HG03175 (cell line): ENCODE measurements around the gene ZNF598.
"Not testable (repeated sequence)": the region's sequence is repeated elsewhere in the genome, so short reads cannot be mapped to it uniquely, and the experiment has no call there.

ENCODE experiments used
- ATAC-seq: cut with Tn5 transposase; IDR thresholded peaks from one replicate; pipeline ENCODE4 v1.9.1; 2021; ENCODE audit warnings: mild to moderate bottlenecking, moderate library complexity; ENCODE audit not compliant: unreplicated experiment

The ZNF598 gene

GRCh38 chr16:2040787-2041522 is 31.3 kb upstream of the ZNF598 start:
- no peak for ATAC-seq

DNA sequence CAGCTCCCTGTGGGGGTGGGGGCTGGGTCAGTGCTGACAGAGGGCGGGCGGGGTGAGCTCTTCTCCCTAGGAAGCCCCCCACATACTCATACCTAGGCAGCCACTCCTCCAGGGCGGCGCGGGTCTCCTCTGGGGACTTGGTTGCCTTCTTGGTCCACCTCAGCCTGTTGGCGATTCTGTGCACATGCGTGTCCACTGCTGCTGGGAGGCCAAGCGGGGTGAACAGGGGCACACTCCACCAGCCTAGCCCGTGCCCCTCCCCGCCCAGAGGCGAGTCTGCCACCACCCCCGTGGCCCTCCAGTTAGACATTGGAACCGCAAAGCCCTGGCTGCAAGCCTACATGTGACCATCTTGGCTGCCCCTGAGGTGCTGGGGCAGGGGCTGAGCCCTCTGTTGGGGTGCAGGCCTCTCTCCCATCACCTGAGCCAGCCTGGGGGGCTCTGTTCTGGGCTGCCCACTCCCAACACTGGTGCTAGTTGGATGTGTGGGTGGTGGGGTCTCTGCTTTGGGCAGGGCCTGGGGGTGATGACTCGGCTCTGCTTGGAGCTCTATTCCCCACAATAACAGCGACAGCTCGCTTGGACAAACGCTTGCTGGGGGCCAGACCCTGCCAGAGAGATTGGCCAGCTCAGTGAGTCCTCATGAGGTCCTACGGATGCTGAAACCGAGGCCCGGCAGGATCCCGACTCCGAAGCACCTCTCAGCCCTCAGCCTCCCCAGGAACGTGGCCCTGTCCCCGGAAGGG is 30.6 kb upstream of the ZNF598 start:
- ATAC-seq = no peak

DNA sequence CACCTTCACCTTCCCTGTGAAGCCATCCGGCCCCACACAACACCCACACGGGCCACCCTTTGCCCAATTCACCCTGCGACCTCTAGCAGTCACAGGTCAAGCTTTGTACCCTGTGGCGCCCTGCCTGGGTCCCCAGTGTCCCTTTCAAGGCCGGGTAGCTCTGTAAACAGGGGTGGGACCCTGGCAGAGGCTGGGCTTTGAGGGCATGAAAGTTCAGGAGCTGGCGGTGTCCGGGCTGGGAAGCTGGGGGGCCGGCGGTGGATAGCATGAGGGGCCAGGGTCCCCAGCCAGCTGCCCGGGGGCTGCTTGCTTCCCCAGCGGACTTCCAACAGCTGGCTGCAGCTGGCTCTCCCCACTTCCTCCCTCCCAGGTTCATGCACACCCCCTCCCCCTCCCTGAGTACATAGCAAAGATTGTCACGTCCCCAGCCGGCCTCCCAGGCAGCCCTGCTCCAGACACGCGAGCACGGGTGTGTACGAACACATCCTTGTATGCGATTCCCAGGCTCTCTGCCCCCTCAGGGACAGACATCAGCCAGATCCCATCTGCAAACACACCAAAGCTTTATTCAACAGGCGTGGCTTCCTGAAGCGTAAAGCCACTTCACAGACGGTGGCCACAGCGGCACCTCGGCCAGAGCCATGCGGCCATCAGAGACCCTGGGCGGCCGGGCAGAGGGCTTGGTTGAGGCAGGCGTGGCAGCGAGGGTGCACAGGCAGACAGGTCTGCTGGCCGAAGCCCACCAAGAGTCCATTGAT is 29.8 kb upstream of the ZNF598 start:
- no peak for ATAC-seq

DNA sequence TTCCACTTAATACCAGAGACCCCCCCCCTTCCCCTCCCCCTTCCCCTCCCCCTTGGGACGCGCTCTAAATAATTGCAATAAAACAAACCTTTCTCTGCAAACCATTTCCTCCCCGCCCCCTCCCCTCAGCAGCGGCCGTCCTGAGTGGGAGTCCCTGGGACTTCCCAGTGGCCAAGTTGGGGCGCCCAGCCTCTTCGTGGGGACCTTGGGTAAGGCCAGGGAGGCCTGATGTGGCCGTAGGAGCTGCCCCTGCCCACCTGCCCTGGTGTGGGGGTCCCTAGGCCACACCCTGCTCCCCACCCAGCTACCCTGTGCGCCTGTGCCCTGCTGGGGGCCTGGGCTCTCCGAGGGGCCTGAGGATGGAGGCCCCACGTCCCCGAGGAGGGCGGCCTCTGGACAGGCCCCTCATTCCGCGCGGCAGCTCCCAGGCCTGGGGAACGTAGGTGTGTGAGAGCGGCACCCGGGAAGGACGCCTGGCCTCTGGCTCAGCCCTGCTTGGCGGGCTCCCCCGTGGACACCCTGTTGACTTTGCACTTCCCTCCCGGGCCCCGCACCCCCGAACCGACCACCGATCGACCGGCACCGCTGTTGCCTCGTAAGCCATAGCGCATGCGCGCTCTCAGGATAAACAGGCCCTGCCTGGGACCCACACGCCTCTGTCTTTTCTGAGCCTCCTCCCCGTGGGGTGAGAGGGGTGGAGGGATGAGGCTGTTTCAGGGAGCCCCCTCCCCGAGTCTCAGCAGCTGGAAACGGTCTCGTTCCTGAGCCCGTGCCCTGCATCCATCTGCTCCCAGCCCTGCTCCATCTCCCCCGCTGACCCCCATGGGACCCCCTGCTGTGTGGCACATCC is 29.0 kb upstream of the ZNF598 start:
- no peak for ATAC-seq

DNA sequence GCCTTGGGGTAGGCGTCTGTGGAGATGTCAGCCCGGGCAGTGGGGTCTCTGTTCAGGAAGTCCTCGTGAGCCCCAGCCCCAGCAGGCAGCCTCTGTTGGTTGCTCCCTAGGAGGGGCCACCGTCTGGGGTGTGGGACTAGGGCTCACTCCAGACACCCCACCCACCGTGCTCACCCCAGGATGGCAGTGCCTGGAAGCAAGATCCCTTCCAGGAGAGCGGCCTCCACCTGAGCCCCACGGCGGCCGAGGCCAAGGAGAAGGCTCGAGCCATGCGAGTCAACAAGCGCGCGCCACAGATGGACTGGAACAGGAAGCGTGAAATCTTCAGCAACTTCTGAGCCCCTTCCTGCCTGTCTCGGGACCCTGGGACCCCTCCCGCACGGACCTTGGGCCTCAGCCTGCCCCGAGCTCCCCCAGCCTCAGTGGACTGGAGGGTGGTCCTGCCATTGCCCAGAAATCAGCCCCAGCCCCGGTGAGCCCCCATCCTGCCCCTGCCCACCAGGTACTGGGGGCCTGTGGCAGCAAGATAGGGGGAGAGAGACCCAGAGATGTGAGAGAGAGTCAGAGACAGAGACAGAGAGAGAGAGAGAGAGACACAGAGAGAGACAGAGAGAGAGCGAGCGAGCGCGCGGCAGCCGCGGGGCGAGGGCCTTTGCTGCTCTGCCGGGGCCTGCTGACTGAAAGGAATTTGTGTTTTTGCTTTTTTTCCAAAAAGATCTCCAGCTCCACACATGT is 28.2 kb upstream of the ZNF598 start:
- no peak for ATAC-seq

GRCh38 chr16:2037115-2037514 is 27.5 kb upstream of the ZNF598 start:
- ATAC-seq = no peak

GRCh38 chr16:2036200-2036966 is 26.8 kb upstream of the ZNF598 start:
- no peak for ATAC-seq

DNA sequence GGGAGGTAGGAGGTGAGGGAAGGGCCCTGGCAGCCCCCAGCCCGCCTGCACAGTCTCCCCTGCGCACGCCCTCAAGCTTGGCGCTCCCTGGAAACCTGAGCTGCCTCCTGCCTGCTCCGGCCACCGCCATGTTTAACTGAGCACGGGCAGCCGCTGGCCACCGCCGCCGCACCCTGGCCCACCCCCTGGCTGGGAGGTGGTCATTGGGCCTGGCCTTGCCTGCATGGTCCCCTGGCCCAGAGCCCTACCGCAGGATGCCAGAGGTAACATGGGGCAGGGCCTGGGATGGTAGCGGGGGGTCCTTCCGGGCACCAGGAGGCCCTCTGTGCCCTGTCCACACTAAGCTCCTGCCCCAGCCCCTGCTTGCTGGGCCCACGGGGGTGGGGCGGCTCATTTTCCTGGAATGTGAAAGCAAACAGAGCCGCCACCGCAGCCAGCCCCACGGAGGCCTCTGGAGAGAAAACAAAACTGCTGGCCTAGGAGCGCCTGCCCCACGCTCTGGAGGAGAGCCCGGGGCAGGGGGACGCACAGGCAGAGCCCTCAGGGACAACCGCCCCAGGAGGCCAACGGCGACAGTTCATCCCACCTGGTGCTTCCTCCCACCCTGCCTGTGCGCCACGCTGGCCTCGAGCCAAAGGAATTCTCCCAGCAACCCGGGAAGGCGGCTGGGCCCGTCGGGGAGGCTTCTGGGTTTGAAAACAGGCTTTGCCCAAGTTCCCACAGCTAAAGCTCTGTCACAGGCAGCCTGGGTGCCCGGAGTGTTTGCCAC is 26.0 kb upstream of the ZNF598 start:
- no peak for ATAC-seq

DNA sequence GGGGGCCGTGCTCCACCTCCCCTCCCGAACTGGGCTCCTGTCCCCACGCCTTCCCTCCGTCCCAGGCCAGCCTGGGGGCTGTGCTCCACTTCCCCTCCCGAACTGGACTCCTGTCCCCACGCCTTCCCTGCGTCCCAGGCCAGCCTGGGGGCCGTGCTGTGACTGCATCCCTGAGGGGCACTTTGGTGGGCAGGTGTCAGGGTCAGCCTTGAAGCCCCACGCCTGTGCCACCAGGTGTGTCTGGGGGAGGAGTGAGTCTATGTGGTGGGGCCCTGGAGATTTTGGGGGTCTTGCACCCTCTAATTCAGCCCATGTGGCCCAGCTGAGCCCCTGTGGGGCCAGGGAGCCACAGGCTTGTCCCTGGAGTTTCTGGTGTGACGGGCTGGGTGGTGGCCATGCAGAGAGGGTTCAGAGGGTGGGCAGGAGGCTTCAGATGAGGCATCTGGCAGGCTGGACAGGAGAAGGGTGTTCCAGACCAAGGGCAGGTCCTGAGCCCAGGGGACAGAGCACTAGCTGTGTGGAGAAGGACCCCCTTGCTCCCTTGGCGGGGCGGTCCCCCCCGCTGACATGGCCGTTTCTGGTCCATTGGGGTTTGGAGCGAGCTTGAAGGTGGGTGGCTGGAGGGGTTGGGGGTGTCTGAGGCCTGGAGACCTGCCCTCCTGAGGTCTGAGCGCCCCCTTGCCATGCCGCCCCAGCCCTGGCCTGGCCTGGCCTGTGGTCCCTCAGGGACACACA is 25.2 kb upstream of the ZNF598 start:
- no peak for ATAC-seq

DNA sequence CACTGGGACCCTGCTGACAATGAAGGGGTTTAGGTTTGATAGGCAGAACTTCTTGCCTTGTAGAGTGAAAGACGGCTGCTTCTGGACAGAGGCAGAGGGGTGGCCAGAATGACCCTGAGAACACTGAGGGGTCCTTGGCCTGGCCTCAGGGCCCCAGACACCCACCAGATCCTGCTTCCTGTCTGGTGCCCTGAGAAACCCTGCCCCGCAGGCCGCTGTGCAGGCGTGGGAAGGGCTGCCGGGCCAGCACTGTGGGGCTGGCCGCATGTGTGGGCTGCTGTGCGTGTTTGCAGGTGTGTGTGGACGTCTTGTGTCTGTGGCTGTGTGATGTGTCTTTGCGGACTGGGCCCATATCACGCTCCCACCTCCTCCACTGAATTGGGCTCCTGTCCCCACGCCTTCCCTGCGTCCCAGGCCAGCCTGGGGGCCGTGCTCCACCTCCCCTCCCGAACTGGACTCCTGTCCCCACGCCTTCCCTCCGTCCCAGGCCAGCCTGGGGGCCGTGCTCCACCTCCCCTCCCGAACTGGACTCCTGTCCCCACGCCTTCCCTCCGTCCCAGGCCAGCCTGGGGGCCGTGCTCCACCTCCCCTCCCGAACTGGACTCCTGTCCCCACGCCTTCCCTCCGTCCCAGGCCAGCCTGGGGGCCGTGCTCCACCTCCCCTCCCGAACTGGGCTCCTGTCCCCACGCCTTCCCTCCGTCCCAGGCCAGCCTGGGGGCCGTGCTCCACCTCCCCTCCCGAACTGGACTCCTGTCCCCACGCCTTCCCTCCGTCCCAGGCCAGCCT is 24.5 kb upstream of the ZNF598 start:
- not testable (repeated sequence) for ATAC-seq

GRCh38 chr16:2033057-2033908 is 23.7 kb upstream of the ZNF598 start:
- no peak for ATAC-seq

- ATAC-seq = no peak
Observed at GRCh38 chr16:2032285-2033056, 22.9 kb upstream of the ZNF598 start.

GRCh38 chr16:2031081-2031577 is 21.5 kb upstream of the ZNF598 start:
- no peak for ATAC-seq

GRCh38 chr16:2030036-2030435 is 20.4 kb upstream of the ZNF598 start:
- no peak for ATAC-seq

GRCh38 chr16:2029350-2029749 is 19.7 kb upstream of the ZNF598 start:
- ATAC-seq = no peak
